HCT116 (cell line): Measurements from ENCODE around the gene GPR89B. TPM values are rescaled to one million over a fixed set of nuclear protein-coding genes. Genes with fewer than 3 reads are reported as not detected.
A peak's percentile ranks its signal among the peaks of the same experiment; 100 is the strongest.
"Not testable (repeated sequence)": the region's sequence is repeated elsewhere in the genome, so short reads cannot be mapped to it uniquely, and the experiment has no call there.

Experiments
- ATAC-seq: fragments of 200-7000 bp; cut with Tn5 transposase; 2 replicates; pipeline ENCODE4 v1.9.1; 2020; ENCODE audit warnings: mild to moderate bottlenecking, moderate library complexity
- BruUV-seq: library from RNA; stranded (reverse); fragments of 400-500 nt; replicated peaks from 2 replicates; lab custom pipeline; 2021; lab: Mats Ljungman, UMichigan
- CTCF ChIA-PET: fragments of 300-600 bp; sonication (Branson Sonifier 250); formaldehyde crosslinking; loops from one replicate; lab custom pipeline; 2021; ENCODE audit warnings: antibody characterized with exemption; lab: Charles Lee
- POLR2A ChIA-PET: fragments of 300-600, 350-600 bp; sonication (Branson Sonifier 250); formaldehyde crosslinking; loops from one replicate; lab custom pipeline; 2021; ENCODE audit warnings: antibody characterized with exemption; lab: Charles Lee
- RAD21 ChIA-PET, 2 experiments: fragments of 300-600 bp; sonication (Branson Sonifier 250); formaldehyde crosslinking; loops; one replicate each; lab custom pipeline; 2023; ENCODE audit warnings: low total read pairs in 2 of 2; ENCODE audit not compliant: uncharacterized antibody in 2 of 2, unreplicated experiment in 2 of 2, low non-redundant PET in 1 of 2; lab: Charles Lee
- DNase-seq: peaks from one replicate; pipeline ENCODE4 v3.0.0-alpha.2; 2010; ENCODE audit warnings: low read depth, low spot score
- H2AFZ ChIP-seq: fragments of 200-600 bp; shearing (Covaris generic), sonication (generic); 2 replicates; pipeline ENCODE4 v1.6.1; 2017; ENCODE audit warnings: low read depth, mixed run types, mixed read lengths, antibody characterized with exemption, low read length; ENCODE audit not compliant: poor library complexity, severe bottlenecking
- H3K27ac ChIP-seq: 2 replicates; pipeline ENCODE4 v1.5.1; 2012; ENCODE audit warnings: low read depth, low read length
- H3K27me3 ChIP-seq: fragments of 200-600 bp; sonication (generic); 2 replicates; pipeline ENCODE4 v1.6.1; 2016; ENCODE audit warnings: mixed run types, low read length, mixed read lengths; ENCODE audit not compliant: insufficient read depth
- H3K36me3 ChIP-seq, 2 experiments: fragments of 200-500 bp in 1 of 2; fragments of 200-600 bp in 1 of 2; sonication (Bioruptor generic) in 1 of 2; sonication (generic) in 1 of 2; 2 replicates each; pipeline versions ENCODE4 v1.5.1 to v1.6.1; 2014 to 2016; ENCODE audit warnings: low read length in 2 of 2, inconsistent platforms in 1 of 2, mixed read lengths in 1 of 2, mixed run types in 1 of 2; ENCODE audit not compliant: insufficient read depth in 2 of 2, control insufficient read depth in 1 of 2
- H3K4me1 ChIP-seq, 2 experiments: fragments of 200-600 bp in 1 of 2; sonication (generic) in 1 of 2; 2 replicates each; pipeline versions ENCODE4 v1.5.1 to v1.6.1; 2012 to 2017; ENCODE audit warnings: low read length in 2 of 2, inconsistent platforms in 1 of 2, mild to moderate bottlenecking in 1 of 2, mixed read lengths in 1 of 2, mixed run types in 1 of 2, moderate library complexity in 1 of 2; ENCODE audit not compliant: insufficient read depth in 2 of 2, control insufficient read depth in 1 of 2
- H3K4me2 ChIP-seq: fragments of 200-600 bp; sonication (generic); 2 replicates; pipeline ENCODE4 v1.6.1; 2017; ENCODE audit warnings: mixed run types, low read length, mixed read lengths
- H3K4me3 ChIP-seq, 2 experiments: fragments of 200-600 bp in 1 of 2; sonication (generic) in 1 of 2; replicated peaks in 1 of 2; 2 replicates each; pipeline ENCODE4 v1.5.1; 2011 to 2016; ENCODE audit warnings: low read length in 2 of 2, control low read depth in 1 of 2, low read depth in 1 of 2, mild to moderate bottlenecking in 1 of 2, mixed read lengths in 1 of 2, mixed run types in 1 of 2
- H3K79me2 ChIP-seq: fragments of 200-600 bp; sonication (generic); 2 replicates; pipeline ENCODE4 v1.6.1; 2017; ENCODE audit warnings: mild to moderate bottlenecking, mixed run types, low read length, moderate library complexity, mixed read lengths; ENCODE audit not compliant: insufficient read depth
- H3K9ac ChIP-seq: fragments of 200-600 bp; sonication (generic); 2 replicates; pipeline ENCODE4 v1.6.1; 2016; ENCODE audit warnings: low read length, mixed read lengths
- H3K9me2 ChIP-seq: fragments of 200-600 bp; sonication (generic), shearing (Covaris generic); 2 replicates; pipeline ENCODE4 v1.6.1; 2017; ENCODE audit warnings: mixed run types, mild to moderate bottlenecking, moderate library complexity; ENCODE audit not compliant: insufficient read depth
- H3K9me3 ChIP-seq, 2 experiments: fragments of 200-500 bp in 1 of 2; fragments of 200-600 bp in 1 of 2; sonication (Bioruptor generic) in 1 of 2; sonication (generic) in 1 of 2; 2 replicates each; pipeline ENCODE4 v1.6.1; 2014 to 2017; ENCODE audit warnings: low read length in 2 of 2, mixed read lengths in 2 of 2, inconsistent platforms in 1 of 2, low read depth in 1 of 2, mild to moderate bottlenecking in 1 of 2, mixed run types in 1 of 2, moderate library complexity in 1 of 2; ENCODE audit not compliant: control insufficient read depth in 1 of 2, insufficient read depth in 1 of 2
- H4K20me1 ChIP-seq: fragments of 200-600 bp; sonication (generic), shearing (Covaris generic); 2 replicates; pipeline ENCODE4 v1.6.1; 2017; ENCODE audit warnings: mixed run types, mild to moderate bottlenecking, moderate library complexity; ENCODE audit not compliant: insufficient read depth
- CBX3 ChIP-seq: IDR thresholded peaks from 2 replicates; pipeline ENCODE4 v1.6.1; 2012; ENCODE audit warnings: low read depth
- CEBPB ChIP-seq: IDR thresholded peaks from 2 replicates; pipeline ENCODE4 v1.6.1; 2012; ENCODE audit warnings: low read depth
- FOSL1 ChIP-seq: IDR thresholded peaks from 2 replicates; pipeline ENCODE4 v1.6.1; 2012; ENCODE audit warnings: low read depth
- JUND ChIP-seq: IDR thresholded peaks from 2 replicates; pipeline ENCODE4 v1.6.1; 2012
- MAX ChIP-seq: IDR thresholded peaks from 2 replicates; pipeline ENCODE4 v1.6.1; 2012
- POLR2A ChIP-seq: IDR thresholded peaks from 2 replicates; pipeline ENCODE4 v1.7.0; 2011; ENCODE audit warnings: borderline replicate concordance; ENCODE audit not compliant: insufficient read depth, insufficient read length; ENCODE audit errors: extremely low read depth
- POLR2AphosphoS5 ChIP-seq: IDR thresholded peaks from 2 replicates; pipeline ENCODE4 v1.6.1; 2011; ENCODE audit warnings: mild to moderate bottlenecking, low read depth, low read length, moderate library complexity
- RAD21 ChIP-seq: IDR thresholded peaks from 2 replicates; pipeline ENCODE4 v1.6.1; 2012; ENCODE audit warnings: low read depth, mild to moderate bottlenecking
- SIN3A ChIP-seq: IDR thresholded peaks from 2 replicates; pipeline ENCODE4 v1.6.1; 2012; ENCODE audit warnings: low read depth
- SP1 ChIP-seq: IDR thresholded peaks from 2 replicates; pipeline ENCODE4 v1.6.1; 2012; ENCODE audit warnings: low read depth
- SRF ChIP-seq: IDR thresholded peaks from 2 replicates; pipeline ENCODE4 v1.6.1; 2012; ENCODE audit warnings: low read depth
- YY1 ChIP-seq: IDR thresholded peaks from 2 replicates; pipeline ENCODE4 v1.6.1; 2011; ENCODE audit warnings: low read length, low read depth, moderate library complexity, mild to moderate bottlenecking; ENCODE audit not compliant: insufficient replicate concordance; ENCODE audit errors: extremely low read depth
- intact Hi-C: fragments of 100-400 bp; cut with micrococcal nuclease; formaldehyde crosslinking; loops from 2 replicates; pipeline ENCODE4 v1.10.0; 2022
- total RNA-seq: library from RNA; stranded (reverse); gene quantifications from one replicate; pipeline ENCODE4 v1.2.1, GENCODE V29; 2021; ENCODE audit not compliant: unreplicated experiment
- TF ChIP-seq, protein P1 (sequence below): IDR thresholded peaks from 2 replicates; pipeline ENCODE4 v1.6.1; 2012
- TF ChIP-seq, protein P2 (sequence below): IDR thresholded peaks from 2 replicates; pipeline ENCODE4 v1.6.1; 2011; ENCODE audit warnings: mild to moderate bottlenecking, low read length, moderate library complexity; ENCODE audit not compliant: insufficient replicate concordance; ENCODE audit errors: extremely low read depth

The GPR89B gene
- total RNA-seq, 1 experiment from 2014 or later, result 11.0 TPM

GRCh38 chr1:148037850-148038461, 109.7 kb downstream of the GPR89B start:
- ChIA-PET CTCF (interaction anchor here (1.0 kb wide), 1 partner anchor 145 kb away, joined by 3 read pairs; no protein-coding TSS in a partner anchor), POLR2A (interaction anchor here (0.8 to 1.7 kb wide), 8 partner anchors 145 to 1650 kb away, joined by 3 to 47 read pairs (median 4); no protein-coding TSS in a partner anchor)
- RAD21 ChIA-PET, DNase-seq, H3K9me3 ChIP-seq, H3K4me1 ChIP-seq, BruUV-seq, H2AFZ ChIP-seq, H4K20me1 ChIP-seq, H3K36me3 ChIP-seq, H3K27me3 ChIP-seq, H3K79me2 ChIP-seq, H3K27ac ChIP-seq, H3K9me2 ChIP-seq: not testable (repeated sequence)
- peak; percentile 27 for ATAC-seq
- H3K4me2 ChIP-seq, result peak overlapping the region; percentile 57
- peak overlapping the region in 1 of 2 experiments; percentile 34; a peak in 1 of 4 replicates for H3K4me3 ChIP-seq
- intact Hi-C loops, result loop anchor here (5.0 kb wide), 1 partner anchor 224 kb away; no protein-coding TSS in a partner anchor
- H3K9ac ChIP-seq, result peak overlapping the region; percentile 40; the same call in 1 of the 2 replicates

GRCh38 chr1:148038462-148039333, 110.5 kb downstream of the GPR89B start:
- Histone ChIP-seq H3K4me3 (peak overlapping the region; percentile 13 to 34; a peak in 1 of 4 replicates), H3K4me2 (peak overlapping the region; percentile 57), H3K9ac (peak overlapping the region; percentile 43; the same call in 1 of the 2 replicates), H3K27ac (peak overlapping the region; percentile 35; the same call in 1 of the 2 replicates)
- H3K4me1 ChIP-seq, H3K9me3 ChIP-seq, H3K27me3 ChIP-seq, H3K36me3 ChIP-seq, H2AFZ ChIP-seq, H3K9me2 ChIP-seq, H4K20me1 ChIP-seq, H3K79me2 ChIP-seq, RAD21 ChIA-PET: not testable (repeated sequence)
- peak; percentile 95 for DNase-seq
- ChIA-PET CTCF (interaction anchor here (1.0 kb wide), 1 partner anchor 146 kb away, joined by 3 read pairs; no protein-coding TSS in a partner anchor), POLR2A (interaction anchor here (0.6 to 1.7 kb wide), 10 partner anchors 146 to 1651 kb away, joined by 3 to 47 read pairs (median 4); partner anchors contain the start of gene ACP6)
- TF ChIP-seq SRF (peak; percentile 78), SP1 (peak; percentile 76), SIN3A (peak; percentile 99), RAD21 (peak; percentile 20), YY1 (peak; percentile 50), CEBPB (peak; percentile 66), FOSL1 (peak; percentile 49), CBX3 (peak; percentile 81), MAX (peak; percentile 56), POLR2A (peak; percentile 99), JUND (peak; percentile 78), POLR2AphosphoS5 (peak; percentile 98)
- TF ChIP-seq, protein P1, sequence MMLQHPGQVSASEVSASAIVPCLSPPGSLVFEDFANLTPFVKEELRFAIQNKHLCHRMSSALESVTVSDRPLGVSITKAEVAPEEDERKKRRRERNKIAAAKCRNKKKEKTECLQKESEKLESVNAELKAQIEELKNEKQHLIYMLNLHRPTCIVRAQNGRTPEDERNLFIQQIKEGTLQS, result peak; percentile 45; the same call in 1 of the 2 replicates
- TF ChIP-seq, protein P2, sequence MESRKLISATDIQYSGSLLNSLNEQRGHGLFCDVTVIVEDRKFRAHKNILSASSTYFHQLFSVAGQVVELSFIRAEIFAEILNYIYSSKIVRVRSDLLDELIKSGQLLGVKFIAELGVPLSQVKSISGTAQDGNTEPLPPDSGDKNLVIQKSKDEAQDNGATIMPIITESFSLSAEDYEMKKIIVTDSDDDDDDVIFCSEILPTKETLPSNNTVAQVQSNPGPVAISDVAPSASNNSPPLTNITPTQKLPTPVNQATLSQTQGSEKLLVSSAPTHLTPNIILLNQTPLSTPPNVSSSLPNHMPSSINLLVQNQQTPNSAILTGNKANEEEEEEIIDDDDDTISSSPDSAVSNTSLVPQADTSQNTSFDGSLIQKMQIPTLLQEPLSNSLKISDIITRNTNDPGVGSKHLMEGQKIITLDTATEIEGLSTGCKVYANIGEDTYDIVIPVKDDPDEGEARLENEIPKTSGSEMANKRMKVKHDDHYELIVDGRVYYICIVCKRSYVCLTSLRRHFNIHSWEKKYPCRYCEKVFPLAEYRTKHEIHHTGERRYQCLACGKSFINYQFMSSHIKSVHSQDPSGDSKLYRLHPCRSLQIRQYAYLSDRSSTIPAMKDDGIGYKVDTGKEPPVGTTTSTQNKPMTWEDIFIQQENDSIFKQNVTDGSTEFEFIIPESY, result peak; percentile 89
- BruUV-seq, result TSS peak; percentile 99
- ATAC-seq, result peak; percentile 84
- intact Hi-C loops, result loop anchor here (5.0 kb wide), 1 partner anchor 224 kb away; no protein-coding TSS in a partner anchor
